Epithelial cell of proximal tubule (primary cell): ENCODE results near the gene SOCS7. TPM values are rescaled to one million over a fixed set of nuclear protein-coding genes. Genes with fewer than 3 reads are reported as not detected.
A peak's percentile ranks its signal among the peaks of the same experiment; 100 is the strongest.

ENCODE experiments used
- DNase-seq: peaks from one replicate; pipeline ENCODE4 v3.0.0-alpha.2; 2011; ENCODE audit warnings: low read depth
- H3K4me3 ChIP-seq: 2 replicates; pipeline ENCODE4 v1.5.1; 2011; ENCODE audit warnings: low read depth, mild to moderate bottlenecking, low read length
- CTCF ChIP-seq: conservative IDR thresholded peaks from 2 replicates; pipeline ENCODE4 v1.5.1; 2012; ENCODE audit warnings: low read depth, mild to moderate bottlenecking, low read length
- total RNA-seq: library from RNA; depleted of rRNA; stranded (reverse); fragments of >200 nt; gene quantifications from 2 replicates; pipeline ENCODE4 v1.2.3, GENCODE V29; 2015

The SOCS7 gene
- total RNA-seq, 1 donor from 2014 or later, result 9.3 TPM

DNA sequence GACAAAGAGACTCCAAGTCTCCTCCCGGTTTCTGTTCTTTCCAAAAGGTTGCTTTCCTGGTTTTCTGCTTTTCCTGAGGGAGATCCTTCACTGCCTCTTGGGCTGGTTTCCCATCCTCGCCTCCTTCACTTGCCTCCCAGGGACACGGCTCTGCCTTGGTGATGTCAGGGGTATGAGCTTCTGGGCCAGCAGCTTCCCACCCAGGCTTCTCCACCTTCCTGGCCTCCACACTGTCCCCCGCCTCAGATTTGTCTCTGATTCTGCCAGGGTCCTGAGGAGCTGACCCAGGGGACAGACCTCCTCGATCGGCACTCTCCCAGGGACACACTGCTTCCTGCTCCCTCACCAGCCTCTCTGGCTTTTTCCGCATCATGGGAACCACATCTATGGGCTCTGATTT, 22.4 kb upstream of the SOCS7 start:
- no peak for DNase-seq
- no peak overlapping the region for H3K4me3 ChIP-seq
- TF ChIP-seq CTCF, result no peak

GRCh38 chr17:38329808-38330730, 21.6 kb upstream of the SOCS7 start:
- no peak overlapping the region for H3K4me3 ChIP-seq
- no peak for DNase-seq
- no peak for TF ChIP-seq CTCF

DNA sequence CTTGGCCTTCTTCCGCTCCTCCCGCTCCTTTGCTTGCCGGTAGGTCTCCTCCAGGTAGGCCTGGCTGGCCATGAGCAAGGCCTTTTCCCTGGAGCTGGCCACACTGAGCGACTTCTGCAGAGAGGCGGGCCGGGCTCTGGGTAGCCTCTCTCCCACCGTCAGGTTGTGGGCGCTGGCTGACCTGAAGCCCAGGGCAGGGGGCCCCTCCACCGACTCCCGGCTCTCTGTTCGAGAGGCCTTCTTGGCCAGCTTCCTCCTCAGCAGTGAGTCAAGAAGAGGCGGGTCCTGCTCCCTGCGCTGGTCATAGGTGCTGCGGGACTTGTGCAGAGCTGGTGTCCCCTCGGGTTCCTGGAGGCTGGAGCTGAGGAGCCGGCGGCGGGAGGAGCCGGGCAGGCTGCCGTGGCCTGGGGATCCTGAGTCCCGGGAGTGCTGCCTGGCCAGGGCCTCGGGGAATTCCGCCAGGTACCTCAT, 20.7 kb upstream of the SOCS7 start:
- H3K4me3 ChIP-seq, result no peak overlapping the region
- no peak for TF ChIP-seq CTCF

GRCh38 chr17:38332735-38333134, 18.9 kb upstream of the SOCS7 start:
- DNase-seq, result no peak
- no peak for TF ChIP-seq CTCF
- no peak overlapping the region for H3K4me3 ChIP-seq

More for the DNA sequence above, 20.7 kb upstream of the SOCS7 start:
- no peak for DNase-seq

DNA sequence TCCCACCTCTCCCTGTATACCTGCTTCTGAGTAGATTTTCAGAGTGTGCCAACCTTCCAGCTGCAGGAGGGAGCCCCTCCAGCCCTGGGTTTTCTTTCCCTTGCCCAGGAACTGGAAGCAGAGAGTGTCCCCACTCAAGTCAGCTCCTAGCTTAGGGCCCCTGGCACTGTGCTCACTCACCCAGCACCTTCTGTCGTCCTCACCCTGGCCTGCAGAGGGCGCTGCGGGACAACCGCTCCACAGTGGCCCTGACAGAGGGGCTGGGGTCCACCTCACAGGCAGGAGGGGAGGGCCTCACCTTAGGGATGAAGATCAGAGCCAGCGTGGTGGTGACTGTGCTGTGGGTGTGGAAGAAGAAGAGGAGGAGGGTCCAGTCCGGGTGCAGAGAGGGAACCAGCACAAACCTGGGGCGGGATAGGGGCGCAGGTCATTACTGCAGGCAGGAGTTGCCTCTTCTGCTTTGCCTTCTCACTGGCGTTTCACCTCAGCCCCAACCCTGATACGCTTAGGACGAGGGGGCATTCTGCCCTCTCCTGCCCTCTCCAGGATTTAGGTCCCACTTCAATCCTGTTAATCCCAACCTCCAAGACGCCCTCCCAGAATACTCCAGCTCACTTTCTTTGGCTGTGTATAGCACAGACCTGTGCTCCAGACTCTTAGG, 17.9 kb upstream of the SOCS7 start:
- peak; percentile 80 for TF ChIP-seq CTCF
- DNase-seq, result no peak
- no peak overlapping the region for H3K4me3 ChIP-seq

GRCh38 chr17:38334480-38335364, 16.9 kb upstream of the SOCS7 start:
- no peak for DNase-seq
- TF ChIP-seq CTCF, result no peak

More at GRCh38 chr17:38334480-38335364, 16.9 kb upstream of the SOCS7 start:
- no peak overlapping the region for H3K4me3 ChIP-seq
